Prostate gland (tissue), 2 donors: Measurements from ENCODE around the gene EVC2.

ENCODE experiments used
- POLR2A ChIP-seq: fragments of 450-650 bp; IDR thresholded peaks from one replicate; pipeline ENCODE4 v1.6.1; 2016; ENCODE audit warnings: antibody characterized with exemption, mild to moderate bottlenecking
- POLR2AphosphoS5 ChIP-seq: sonication (generic); formaldehyde crosslinking; IDR thresholded peaks from one replicate; pipeline ENCODE4 v1.6.1; 2017; ENCODE audit warnings: antibody characterized with exemption
- TF ChIP-seq, protein P1 (sequence below), 4 experiments: fragments of 200-600 bp in 2 of 4; fragments of 450-650 bp in 2 of 4; sonication (generic) in 2 of 4; IDR thresholded peaks; 1 replicate in 3 of 4; 2 replicates in 1 of 4; pipeline ENCODE4 v1.5.1; 2016 to 2019; ENCODE audit warnings: antibody characterized with exemption in 4 of 4, mild to moderate bottlenecking in 2 of 4, moderate library complexity in 2 of 4

DNA sequence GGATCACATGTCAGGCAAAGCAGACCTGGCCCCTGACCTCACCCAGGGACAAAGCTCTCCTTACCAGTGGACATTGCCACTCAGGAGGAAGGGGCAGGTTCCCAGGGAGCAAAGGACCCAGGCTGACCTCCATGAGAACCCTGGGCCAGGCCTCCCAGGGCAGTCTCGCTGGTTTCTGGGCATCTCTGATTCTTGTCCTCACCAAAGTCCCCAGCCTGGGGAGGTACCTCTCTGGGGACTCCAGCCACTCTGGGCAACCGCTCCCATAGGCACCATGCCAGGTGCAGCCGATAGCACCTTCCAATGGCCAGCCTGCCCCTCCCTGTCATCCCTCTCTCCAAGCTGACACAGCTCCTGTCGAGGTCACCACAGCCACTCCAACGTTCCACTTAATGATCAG lies 7.9 kb downstream of the EVC2 start:
- TF ChIP-seq POLR2AphosphoS5 (no peak), POLR2A (no peak)
- TF ChIP-seq, protein P1, sequence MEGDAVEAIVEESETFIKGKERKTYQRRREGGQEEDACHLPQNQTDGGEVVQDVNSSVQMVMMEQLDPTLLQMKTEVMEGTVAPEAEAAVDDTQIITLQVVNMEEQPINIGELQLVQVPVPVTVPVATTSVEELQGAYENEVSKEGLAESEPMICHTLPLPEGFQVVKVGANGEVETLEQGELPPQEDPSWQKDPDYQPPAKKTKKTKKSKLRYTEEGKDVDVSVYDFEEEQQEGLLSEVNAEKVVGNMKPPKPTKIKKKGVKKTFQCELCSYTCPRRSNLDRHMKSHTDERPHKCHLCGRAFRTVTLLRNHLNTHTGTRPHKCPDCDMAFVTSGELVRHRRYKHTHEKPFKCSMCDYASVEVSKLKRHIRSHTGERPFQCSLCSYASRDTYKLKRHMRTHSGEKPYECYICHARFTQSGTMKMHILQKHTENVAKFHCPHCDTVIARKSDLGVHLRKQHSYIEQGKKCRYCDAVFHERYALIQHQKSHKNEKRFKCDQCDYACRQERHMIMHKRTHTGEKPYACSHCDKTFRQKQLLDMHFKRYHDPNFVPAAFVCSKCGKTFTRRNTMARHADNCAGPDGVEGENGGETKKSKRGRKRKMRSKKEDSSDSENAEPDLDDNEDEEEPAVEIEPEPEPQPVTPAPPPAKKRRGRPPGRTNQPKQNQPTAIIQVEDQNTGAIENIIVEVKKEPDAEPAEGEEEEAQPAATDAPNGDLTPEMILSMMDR (IDR thresholded peaks at IDR 0.05): no peak
